HG03469 (cell line): Measurements from ENCODE around the gene PRXL2C.
"Not testable (repeated sequence)": the region's sequence is repeated elsewhere in the genome, so short reads cannot be mapped to it uniquely, and the experiment has no call there.

Experiments used
- ATAC-seq: cut with Tn5 transposase; IDR thresholded peaks from one replicate; pipeline ENCODE4 v1.9.1; 2021; ENCODE audit warnings: mild to moderate bottlenecking, moderate library complexity, moderate number of reproducible peaks; ENCODE audit not compliant: unreplicated experiment

Gene PRXL2C

GRCh38 chr9:96655198-96655851, at the start of gene PRXL2C:
Gene PRXL2C (minus strand): TSS chr9:96655317. CDS start chr9:96655281, 36 bp downstream.
- ATAC-seq = no peak

- not testable (repeated sequence) for ATAC-seq
Measured at GRCh38 chr9:96700721-96701375, 45.7 kb upstream of the PRXL2C start.

GRCh38 chr9:96691326-96691725, 36.2 kb upstream of the PRXL2C start:
- no peak for ATAC-seq

GRCh38 chr9:96688745-96689464, 33.8 kb upstream of the PRXL2C start:
- ATAC-seq = no peak

- no peak for ATAC-seq
Measured at GRCh38 chr9:96688187-96688586, 33.1 kb upstream of the PRXL2C start.

GRCh38 chr9:96686638-96687335, 31.7 kb upstream of the PRXL2C start:
- ATAC-seq = no peak

- ATAC-seq = no peak
Measured at GRCh38 chr9:96680812-96681499, 25.8 kb upstream of the PRXL2C start.

- ATAC-seq = no peak
Measured at GRCh38 chr9:96674906-96675538, 19.9 kb upstream of the PRXL2C start.

- not testable (repeated sequence) for ATAC-seq
Measured at GRCh38 chr9:96673786-96674185, 18.7 kb upstream of the PRXL2C start.

- ATAC-seq = no peak
Measured at GRCh38 chr9:96668868-96669534, 13.9 kb upstream of the PRXL2C start.

- no peak for ATAC-seq
Measured at GRCh38 chr9:96667363-96667728, 12.2 kb upstream of the PRXL2C start.

- not testable (repeated sequence) for ATAC-seq
Measured at GRCh38 chr9:96666653-96667362, 11.7 kb upstream of the PRXL2C start.

GRCh38 chr9:96665789-96666188, 10.7 kb upstream of the PRXL2C start:
- no peak for ATAC-seq

GRCh38 chr9:96663506-96664120, 8.5 kb upstream of the PRXL2C start:
- no peak for ATAC-seq

- ATAC-seq = no peak
Measured at GRCh38 chr9:96661711-96662110, 6.6 kb upstream of the PRXL2C start.

- ATAC-seq = no peak
Measured at GRCh38 chr9:96660692-96661248, 5.7 kb upstream of the PRXL2C start.

GRCh38 chr9:96654450-96655197, 493 bp downstream of the PRXL2C start:
- ATAC-seq = peak; percentile 33

GRCh38 chr9:96651626-96652025, 3.5 kb downstream of the PRXL2C start:
- no peak for ATAC-seq
